ENCODE measurements around the gene MAP4K2.

Gene MAP4K2

DNA sequence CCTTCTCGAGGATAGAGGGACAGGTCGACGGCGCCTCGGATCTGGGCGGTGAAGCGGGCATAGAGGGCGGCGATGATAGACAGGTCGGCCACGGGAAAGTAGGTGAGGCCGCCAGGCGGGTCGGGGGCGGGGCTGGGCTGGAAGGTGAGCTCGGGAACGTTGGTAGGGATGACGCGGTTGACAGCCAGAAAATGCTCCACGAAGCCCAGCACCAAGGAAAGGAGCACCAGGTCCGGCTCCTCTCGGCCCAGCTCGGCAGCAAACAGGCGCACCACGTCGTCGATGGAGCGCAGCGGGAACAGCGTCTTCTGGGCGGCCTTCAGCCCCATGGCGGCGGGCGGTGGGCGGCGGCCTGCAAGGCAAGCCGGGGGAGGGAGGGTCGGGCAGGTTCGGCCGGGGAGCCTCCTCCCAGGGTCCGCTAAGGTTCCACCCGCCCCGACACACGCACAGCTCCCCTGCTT lies 6.8 kb upstream of the MAP4K2 start:
- H3K4me3 ChIP-seq (replicated peaks; ENCODE audit: low read depth, low read length) = peak overlapping the region; percentile 88
- TF ChIP-seq, protein P1, sequence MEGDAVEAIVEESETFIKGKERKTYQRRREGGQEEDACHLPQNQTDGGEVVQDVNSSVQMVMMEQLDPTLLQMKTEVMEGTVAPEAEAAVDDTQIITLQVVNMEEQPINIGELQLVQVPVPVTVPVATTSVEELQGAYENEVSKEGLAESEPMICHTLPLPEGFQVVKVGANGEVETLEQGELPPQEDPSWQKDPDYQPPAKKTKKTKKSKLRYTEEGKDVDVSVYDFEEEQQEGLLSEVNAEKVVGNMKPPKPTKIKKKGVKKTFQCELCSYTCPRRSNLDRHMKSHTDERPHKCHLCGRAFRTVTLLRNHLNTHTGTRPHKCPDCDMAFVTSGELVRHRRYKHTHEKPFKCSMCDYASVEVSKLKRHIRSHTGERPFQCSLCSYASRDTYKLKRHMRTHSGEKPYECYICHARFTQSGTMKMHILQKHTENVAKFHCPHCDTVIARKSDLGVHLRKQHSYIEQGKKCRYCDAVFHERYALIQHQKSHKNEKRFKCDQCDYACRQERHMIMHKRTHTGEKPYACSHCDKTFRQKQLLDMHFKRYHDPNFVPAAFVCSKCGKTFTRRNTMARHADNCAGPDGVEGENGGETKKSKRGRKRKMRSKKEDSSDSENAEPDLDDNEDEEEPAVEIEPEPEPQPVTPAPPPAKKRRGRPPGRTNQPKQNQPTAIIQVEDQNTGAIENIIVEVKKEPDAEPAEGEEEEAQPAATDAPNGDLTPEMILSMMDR (IDR thresholded peaks at IDR 0.05; ENCODE audit: low read depth, low read length, missing control alignments) = no peak
- DNase-seq (ENCODE audit: extremely low read depth, low read depth) = no peak

DNA sequence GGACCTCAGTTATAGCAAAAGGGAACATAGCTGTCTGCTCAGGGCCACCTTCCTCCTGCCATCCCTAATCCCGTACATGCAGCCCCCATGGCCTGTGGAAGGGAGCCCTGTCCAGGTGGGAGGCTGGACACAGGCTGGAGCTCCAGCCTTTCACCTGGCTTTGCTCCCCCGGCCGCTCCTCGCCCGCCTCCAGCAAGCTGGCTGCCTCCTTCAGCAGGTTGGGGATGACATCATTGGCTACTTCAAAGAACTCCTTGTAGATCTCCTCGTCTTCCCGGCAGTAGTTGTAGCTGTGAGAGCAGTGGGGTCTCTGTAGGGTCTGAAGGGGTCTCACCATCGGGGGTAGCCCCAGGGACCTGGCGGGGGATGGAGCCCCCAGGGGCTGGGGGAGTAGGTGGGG lies 2.5 kb upstream of the MAP4K2 start:
- no peak overlapping the region for H3K4me3 ChIP-seq (replicated peaks; ENCODE audit: low read depth, low read length)
- TF ChIP-seq, protein P1 (IDR thresholded peaks at IDR 0.05; ENCODE audit: low read depth, low read length, missing control alignments) = no peak
- DNase-seq (ENCODE audit: extremely low read depth, low read depth) = no peak

GRCh38 chr11:64804346-64805210 lies 1.6 kb upstream of the MAP4K2 start:
- no peak overlapping the region; the same call in 1 of the 2 replicates for H3K4me3 ChIP-seq (replicated peaks; ENCODE audit: low read depth, low read length)
- TF ChIP-seq, protein P1 (IDR thresholded peaks at IDR 0.05; ENCODE audit: low read depth, low read length, missing control alignments) = no peak
- no peak for DNase-seq (ENCODE audit: extremely low read depth, low read depth)

- H3K4me3 ChIP-seq (replicated peaks; ENCODE audit: low read depth, low read length) = peak overlapping the region; percentile 57
- DNase-seq (ENCODE audit: extremely low read depth, low read depth) = no peak
- TF ChIP-seq, protein P1 (IDR thresholded peaks at IDR 0.05; ENCODE audit: low read depth, low read length, missing control alignments) = no peak
Observed at GRCh38 chr11:64803846-64804345, 882 bp upstream of the MAP4K2 start.

DNA sequence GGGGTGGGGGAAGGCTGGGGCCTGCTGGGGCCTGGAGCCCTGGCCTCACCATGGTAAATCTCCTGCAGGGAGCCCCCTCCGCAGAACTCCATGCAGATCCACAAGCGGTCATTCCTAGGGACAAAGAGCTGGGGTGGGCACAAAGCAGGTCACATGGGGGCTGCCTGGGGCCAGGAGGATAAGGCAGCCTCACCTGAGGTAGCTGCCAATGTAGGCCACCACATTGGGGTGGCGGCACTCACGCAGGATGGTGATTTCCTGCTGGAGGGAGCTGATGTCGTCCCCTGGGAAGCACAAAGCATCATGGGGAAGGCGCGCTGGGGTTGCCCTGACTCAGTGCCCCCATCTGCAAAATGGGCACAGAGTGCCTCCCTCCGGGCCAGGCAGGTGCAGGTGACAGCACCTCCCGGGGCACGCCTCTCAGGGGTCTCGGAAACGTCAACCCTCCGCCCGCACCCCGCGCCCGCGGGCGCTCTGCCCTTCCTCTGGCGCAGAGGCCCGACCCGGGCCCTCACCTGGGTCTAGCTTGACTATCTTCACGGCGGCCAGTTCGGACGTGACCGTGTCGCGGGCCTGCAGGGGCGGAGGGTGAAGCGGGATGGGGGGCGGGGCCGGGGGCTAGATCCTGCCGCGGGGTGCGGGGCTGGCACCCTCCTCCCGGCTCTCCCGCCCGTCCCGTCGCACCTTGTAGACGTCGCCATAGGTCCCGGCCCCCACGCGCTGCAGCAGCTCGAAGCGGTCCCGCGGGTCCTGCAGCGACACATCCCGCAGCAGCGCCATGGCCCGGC lies 450 bp downstream of the MAP4K2 start:
- DNase-seq (ENCODE audit: extremely low read depth, low read depth) = no peak
- peak overlapping the region; percentile 42 for H3K4me3 ChIP-seq (replicated peaks; ENCODE audit: low read depth, low read length)

More for the DNA sequence above, 450 bp downstream of the MAP4K2 start:
- TF ChIP-seq, protein P1 (IDR thresholded peaks at IDR 0.05; ENCODE audit: low read depth, low read length, missing control alignments) = no peak
